ENCODE measurements around the gene GPX7.

Gene GPX7

DNA sequence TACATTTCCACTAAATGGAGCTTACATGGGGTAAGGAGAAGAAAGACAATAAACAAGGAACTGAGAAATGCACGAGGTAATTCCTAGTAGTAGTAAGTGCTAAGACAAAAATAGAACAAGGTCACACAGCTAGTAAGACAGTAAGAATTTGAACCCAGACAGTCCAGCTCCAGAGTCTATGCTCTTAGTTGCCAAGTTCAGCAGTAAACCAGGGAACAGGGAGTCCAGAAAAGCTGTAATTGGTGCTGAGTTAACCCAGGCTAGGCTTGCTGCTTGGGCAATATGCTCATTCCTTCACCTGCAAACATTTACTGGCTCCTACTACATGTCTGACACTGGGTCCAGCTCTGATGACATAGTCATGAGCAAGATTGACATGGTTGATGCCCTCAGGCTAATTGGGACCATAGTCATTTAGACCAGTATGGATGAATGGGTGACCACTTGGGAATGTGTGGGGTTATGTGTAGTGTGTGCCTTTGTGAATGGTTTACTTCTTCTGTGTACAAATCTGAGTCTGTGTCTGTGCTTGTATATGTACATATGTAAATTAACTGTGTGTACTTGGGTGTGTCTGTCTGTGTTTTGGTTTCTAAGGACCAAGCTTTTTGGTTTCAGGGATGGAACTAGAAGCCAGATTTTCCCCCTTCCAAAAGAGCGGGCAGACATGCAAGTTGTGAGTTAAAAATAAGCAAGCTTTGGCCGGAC is 2.0 kb downstream of the GPX7 start:
- no peak overlapping the region for H3K27ac ChIP-seq

DNA sequence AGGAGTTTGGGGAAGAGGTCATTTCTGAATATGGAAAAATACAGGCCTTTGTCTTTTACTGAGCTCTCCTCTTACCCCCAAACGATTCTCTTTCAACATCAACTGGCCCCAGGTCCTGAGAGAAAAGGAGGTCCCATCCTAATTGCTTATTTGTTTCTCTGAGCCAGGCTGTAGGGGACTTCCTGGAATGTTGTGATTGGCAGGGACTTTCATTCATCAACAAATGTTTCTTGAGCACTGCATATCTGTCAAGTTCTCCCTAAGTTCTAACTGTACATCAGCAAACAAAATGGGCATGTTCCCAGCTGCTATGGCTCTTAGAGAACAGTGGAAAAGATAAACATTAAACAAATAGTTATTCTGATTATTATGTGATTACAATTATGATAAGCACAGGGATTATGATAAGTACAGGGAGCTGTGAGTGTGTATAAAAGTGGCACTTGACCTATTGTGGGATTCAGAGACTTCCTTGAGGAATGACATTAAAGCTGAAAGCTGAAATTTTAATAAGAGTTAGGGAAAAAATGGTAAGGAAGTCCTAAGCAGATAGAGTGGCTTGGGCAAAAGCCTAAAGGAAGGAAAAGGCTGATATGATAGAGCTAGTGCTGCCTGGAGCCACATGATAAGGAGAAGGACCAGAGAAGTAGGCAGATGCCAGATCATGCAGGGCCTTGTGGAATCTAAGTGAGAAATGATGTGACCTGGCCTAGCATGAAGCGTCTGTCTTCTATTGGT is 11.6 kb downstream of the GPX7 start:
- no peak overlapping the region for H3K27ac ChIP-seq
- H3K36me3 ChIP-seq (replicated peaks): no peaks in the 10 kb centered on the region
- no peak for TF ChIP-seq CTCF (IDR thresholded peaks at IDR 0.05; ENCODE audit: low read depth, low read length, missing control alignments)
- no peak for DNase-seq
- no peak overlapping the region for H3K4me3 ChIP-seq (ENCODE audit: low read depth, low read length)
- H3K27me3 ChIP-seq (replicated peaks): no peaks in the 10 kb centered on the region
- in situ Hi-C loops (cut with HindIII; ENCODE audit: low pct_ligation_motif_present, low sequenced_read_pairs): no loop called here

More for the DNA sequence above, 2.0 kb downstream of the GPX7 start:
- Histone ChIP-seq H3K36me3 (replicated peaks) (no peaks in the 10 kb centered on the region), H3K27me3 (replicated peaks) (no peaks in the 10 kb centered on the region), H3K4me3 (ENCODE audit: low read depth, low read length) (no peak overlapping the region)
- TF ChIP-seq CTCF (IDR thresholded peaks at IDR 0.05; ENCODE audit: low read depth, low read length, missing control alignments): no peak
- DNase-seq: no peak
- in situ Hi-C loops (cut with HindIII; ENCODE audit: low pct_ligation_motif_present, low sequenced_read_pairs): no loop called here

GRCh38 chr1:52614671-52615070 is 12.5 kb downstream of the GPX7 start:
- Histone ChIP-seq H3K27me3 (replicated peaks) (no peaks in the 10 kb centered on the region), H3K36me3 (replicated peaks) (no peaks in the 10 kb centered on the region), H3K27ac (no peak overlapping the region), H3K4me3 (ENCODE audit: low read depth, low read length) (no peak overlapping the region)
- DNase-seq: no peak
- in situ Hi-C loops (cut with HindIII; ENCODE audit: low pct_ligation_motif_present, low sequenced_read_pairs): no loop called here
- no peak for TF ChIP-seq CTCF (IDR thresholded peaks at IDR 0.05; ENCODE audit: low read depth, low read length, missing control alignments)

DNA sequence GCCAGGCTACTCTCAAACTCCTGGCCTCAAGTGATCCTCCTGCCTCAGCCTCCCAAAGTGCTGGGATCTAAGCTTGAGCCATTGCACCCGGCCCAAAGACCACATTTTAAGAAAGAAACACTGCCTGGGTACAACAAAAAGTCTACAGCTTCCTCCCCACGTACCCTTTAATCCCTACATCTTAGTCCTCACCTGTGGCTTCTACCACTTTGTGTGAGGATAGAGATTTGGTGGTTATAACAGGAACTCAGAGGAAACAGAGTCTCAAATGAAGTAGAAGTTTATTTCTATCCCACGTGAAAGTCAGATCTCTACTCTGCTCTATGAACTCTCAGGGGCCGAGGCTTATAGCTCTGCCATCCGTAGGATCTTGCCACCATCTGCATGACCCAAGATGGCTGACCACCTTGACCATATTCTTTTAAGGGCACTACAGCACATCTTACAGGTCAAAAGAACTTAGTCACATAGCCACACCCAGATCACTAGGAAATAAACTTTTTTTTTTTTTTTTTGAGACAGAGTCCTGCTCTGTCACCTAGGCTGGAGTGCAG is 13.4 kb downstream of the GPX7 start:
- no peak overlapping the region for H3K4me3 ChIP-seq (ENCODE audit: low read depth, low read length)
- no peak for TF ChIP-seq CTCF (IDR thresholded peaks at IDR 0.05; ENCODE audit: low read depth, low read length, missing control alignments)
- DNase-seq: no peak
- no peaks in the 10 kb centered on the region for H3K36me3 ChIP-seq (replicated peaks)
- in situ Hi-C loops (cut with HindIII; ENCODE audit: low pct_ligation_motif_present, low sequenced_read_pairs): no loop called here
- no peak overlapping the region for H3K27ac ChIP-seq
- no peaks in the 10 kb centered on the region for H3K27me3 ChIP-seq (replicated peaks)

- no peak overlapping the region for H3K4me3 ChIP-seq (ENCODE audit: low read depth, low read length)
- no peaks in the 10 kb centered on the region for H3K27me3 ChIP-seq (replicated peaks)
- H3K27ac ChIP-seq: no peak overlapping the region
- in situ Hi-C loops (cut with HindIII; ENCODE audit: low pct_ligation_motif_present, low sequenced_read_pairs): no loop called here
- no peak for TF ChIP-seq CTCF (IDR thresholded peaks at IDR 0.05; ENCODE audit: low read depth, low read length, missing control alignments)
- DNase-seq: no peak
- no peaks in the 10 kb centered on the region for H3K36me3 ChIP-seq (replicated peaks)
Observed at GRCh38 chr1:52621950-52622349, 19.8 kb downstream of the GPX7 start.
